Skin epidermis (tissue), 12 donors: Measurements from ENCODE around the gene MMADHC.
"Not testable (repeated sequence)": the region's sequence is repeated elsewhere in the genome, so short reads cannot be mapped to it uniquely, and the experiment has no call there.

ENCODE experiments used
- H3K27ac ChIP-seq, 21 experiments: fragments of 200-600 bp; sonication (generic) in 11 of 21; one replicate each; pipeline ENCODE4 v1.5.0; 2020; ENCODE audit warnings: mild to moderate bottlenecking in 3 of 21, inconsistent platforms in 2 of 21, moderate library complexity in 2 of 21
- H3K4me3 ChIP-seq, 7 experiments: fragments of 200-600 bp; sonication (generic) in 2 of 7; one replicate each; pipeline ENCODE4 v1.5.0; 2020; ENCODE audit warnings: inconsistent platforms in 2 of 7, mild to moderate bottlenecking in 2 of 7, moderate library complexity in 1 of 7

Gene MMADHC

DNA sequence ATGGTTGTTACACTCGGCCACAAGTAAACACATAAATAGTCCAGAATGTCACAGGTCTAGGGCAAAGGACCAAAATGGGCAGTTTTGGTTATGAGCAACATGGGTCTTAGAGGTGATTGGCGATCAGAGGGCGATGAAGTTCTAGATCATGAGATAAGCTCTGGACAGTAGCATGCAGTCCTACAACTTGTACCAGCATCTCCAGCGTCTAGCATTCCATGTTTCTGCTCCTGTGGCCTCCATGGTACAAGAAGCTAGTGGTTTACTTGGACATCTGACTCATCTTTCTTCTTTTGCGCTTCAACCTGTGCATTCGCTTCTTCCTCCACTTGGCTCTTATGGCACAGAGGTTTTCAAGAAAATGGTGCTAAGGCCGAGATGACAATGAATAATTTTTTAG, 8.9 kb upstream of the MMADHC start:
- no peak overlapping the region for H3K4me3 ChIP-seq
- no peak overlapping the region for H3K27ac ChIP-seq

DNA sequence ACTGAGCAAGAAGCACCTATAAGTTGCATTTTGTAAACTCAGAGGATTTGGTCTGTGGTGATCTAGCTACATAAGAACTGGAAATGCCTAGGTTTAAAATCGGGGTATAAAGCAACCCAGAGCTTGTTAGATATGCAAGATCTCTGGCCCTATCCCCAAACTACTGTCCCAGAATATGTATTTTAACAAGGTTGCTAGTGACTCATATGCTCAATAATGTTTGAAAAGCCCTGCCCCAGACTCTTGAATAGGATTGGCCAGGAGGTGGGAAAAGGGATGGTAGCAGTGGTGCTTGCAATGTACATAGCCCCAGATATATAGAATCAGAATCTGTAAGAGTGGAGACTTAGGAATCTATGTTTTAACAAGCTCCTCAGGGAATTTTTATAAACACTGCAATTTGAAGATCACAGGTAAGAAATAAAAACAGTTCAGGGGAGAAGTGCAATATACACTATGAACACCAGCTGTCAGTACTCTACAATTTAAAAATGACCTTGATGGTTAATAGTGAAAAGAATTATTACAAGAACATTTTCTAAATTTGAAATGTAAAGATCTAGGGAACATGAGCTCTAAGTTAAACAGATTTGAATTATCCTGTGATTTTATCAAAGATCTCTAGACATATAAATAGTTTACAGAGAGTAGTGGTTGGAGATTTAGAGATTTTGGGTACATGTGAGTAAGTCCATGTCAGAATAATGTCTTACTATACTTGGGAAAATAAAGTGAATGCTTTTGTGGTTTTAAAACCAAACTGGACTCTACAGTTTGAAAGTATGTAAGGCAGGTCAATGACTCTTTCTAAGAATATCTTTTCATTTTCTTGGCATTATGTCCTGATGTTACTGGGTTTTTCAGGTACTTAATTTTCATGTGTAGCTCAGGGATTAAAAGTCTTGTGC, 7.7 kb upstream of the MMADHC start:
- no peak overlapping the region for H3K27ac ChIP-seq
- no peak overlapping the region for H3K4me3 ChIP-seq

GRCh38 chr2:149594411-149594810, 6.8 kb upstream of the MMADHC start:
- H3K4me3 ChIP-seq = no peak overlapping the region
- H3K27ac ChIP-seq = no peak overlapping the region

DNA sequence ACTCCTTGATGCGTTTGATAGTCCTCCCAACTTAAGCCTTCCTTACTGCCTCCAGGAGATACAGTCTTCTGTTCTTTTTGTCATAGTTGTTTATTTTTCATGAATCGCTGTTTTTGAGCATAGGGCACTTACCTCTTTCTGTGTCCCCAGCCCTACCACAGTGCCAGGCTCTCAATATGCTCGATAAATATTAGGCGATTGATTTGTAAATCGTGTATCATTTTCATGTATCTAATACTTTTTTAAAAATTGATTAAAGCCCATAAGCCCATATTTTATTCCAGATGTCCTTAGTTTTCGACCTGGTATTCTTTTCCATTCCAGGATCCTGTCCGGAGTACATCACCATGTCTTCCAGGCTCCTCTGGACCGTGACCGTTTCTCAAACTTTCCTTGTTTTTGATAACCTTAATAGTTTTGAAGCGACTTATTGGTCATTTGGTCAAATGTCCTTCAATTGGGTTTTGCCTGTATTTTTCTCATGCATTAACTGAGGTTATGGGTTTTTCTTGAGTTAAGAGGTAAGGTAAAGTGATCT, 444 bp upstream of the MMADHC start:
- peak overlapping the region; percentile 75 to 86 (median 85) for H3K4me3 ChIP-seq
- H3K27ac ChIP-seq = peak overlapping the region in 19 of 21 experiments; percentile 92 to 99 (median 97)

DNA sequence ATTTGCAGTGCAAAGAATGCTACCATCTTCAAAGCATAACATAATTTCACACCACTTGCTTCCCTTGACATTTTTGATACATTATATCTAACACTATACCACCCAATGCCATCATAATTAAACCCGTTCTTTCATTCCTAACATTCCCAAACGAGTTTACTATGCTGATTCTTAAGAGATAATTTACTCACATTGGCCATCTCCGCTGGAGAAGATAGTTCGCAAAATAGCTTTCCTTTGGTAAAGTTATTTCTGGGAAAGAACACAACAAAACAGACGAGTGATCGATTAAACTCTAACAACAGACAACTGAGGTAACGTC, 716 bp downstream of the MMADHC start:
- peak overlapping the region; percentile 75 to 86 (median 85) for H3K4me3 ChIP-seq
- H3K27ac ChIP-seq = peak overlapping the region; percentile 92 to 99 (median 97)

DNA sequence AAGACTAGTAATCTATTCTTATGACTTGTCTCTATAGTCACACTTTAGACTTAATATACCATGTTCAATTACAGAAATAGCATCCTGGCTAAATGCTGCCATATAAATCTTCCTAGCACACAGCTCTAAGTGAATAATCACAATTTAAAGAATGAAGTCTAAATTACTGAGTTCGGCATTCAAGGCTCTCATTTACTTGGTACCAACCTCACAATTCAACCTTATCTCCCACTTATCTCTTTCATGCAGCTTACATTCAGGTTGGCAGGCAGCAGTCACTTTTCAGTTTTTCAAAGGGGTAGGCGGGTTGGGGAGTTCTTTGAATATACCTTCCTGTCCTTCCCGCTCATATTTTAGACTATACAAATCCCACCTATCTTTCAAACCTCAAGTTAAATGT, 1.5 kb downstream of the MMADHC start:
- peak overlapping the region in 9 of 21 experiments; percentile 10 to 99 (median 98) for H3K27ac ChIP-seq
- H3K4me3 ChIP-seq = peak overlapping the region; percentile 75 to 86 (median 85)

GRCh38 chr2:149585166-149585885, 2.2 kb downstream of the MMADHC start:
- Histone ChIP-seq H3K27ac (peak overlapping the region in 6 of 21 experiments; percentile 10 to 98 (median 29)), H3K4me3 (peak overlapping the region in 4 of 7 experiments; percentile 1 to 85 (median 84))

GRCh38 chr2:149579972-149580882, 7.3 kb downstream of the MMADHC start:
- Histone ChIP-seq H3K4me3 (no peak overlapping the region), H3K27ac (no peak overlapping the region)

DNA sequence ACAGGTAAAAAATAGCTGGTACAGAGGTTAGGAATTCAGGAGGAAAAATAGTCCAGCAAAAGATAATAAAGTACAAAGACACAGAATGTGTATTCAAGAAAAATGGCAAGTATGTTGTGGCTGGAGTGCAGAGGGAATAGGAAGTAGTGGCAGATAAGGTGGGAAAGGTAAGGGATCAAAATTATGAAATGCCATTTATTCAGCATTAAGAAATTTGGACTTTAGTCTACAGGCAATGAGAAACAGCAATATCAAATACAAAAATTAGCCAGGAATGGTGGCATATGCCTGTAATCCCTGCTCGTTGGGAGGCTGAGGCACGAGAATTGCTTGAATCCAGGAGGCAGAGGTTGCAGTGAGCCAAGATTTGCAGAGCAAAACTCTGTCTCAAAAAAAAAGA, 10.3 kb downstream of the MMADHC start:
- Histone ChIP-seq H3K4me3 (no peak overlapping the region), H3K27ac (no peak overlapping the region)

- no peak overlapping the region for H3K27ac ChIP-seq
- H3K4me3 ChIP-seq = no peak overlapping the region
Measured at GRCh38 chr2:149575752-149576151, 11.8 kb downstream of the MMADHC start.

DNA sequence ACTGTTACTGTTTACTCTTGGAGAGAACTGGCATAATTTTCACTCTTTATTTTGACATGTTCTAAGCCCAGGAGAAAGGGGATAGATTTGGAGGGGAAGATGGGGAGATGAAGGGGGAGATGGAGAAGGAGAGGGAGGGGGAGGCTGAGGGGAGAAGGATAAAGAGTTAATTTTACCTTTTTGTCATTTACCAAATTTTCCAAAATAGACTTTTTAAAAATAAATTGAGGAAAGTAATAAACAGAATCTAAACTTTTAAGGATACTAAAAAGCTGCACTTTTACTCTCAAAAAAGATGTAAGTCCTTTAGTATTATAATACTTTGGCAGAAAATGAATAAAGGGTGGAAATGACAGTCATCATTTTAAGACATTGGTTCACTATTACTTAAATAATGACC, 12.3 kb downstream of the MMADHC start:
- Histone ChIP-seq H3K27ac (no peak overlapping the region), H3K4me3 (no peak overlapping the region)

DNA sequence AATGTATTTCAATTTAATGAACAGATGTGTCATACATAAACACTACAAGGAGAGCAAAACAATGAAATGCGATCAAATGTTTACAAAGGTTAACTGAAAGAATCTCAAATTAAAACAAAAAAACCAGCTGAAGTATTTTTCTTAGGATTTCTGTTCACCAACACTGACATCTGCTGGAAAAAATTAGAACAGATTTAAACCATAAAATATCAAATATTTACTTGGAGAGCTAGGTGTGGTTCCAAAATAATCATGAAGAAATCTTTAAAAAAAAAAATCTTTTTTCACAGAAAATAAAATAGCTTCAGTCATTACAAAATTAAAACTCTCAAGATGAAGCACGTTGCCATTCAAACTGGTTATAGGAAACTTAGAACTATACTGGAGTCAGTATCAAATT, 13.8 kb downstream of the MMADHC start:
- H3K27ac ChIP-seq = no peak overlapping the region

GRCh38 chr2:149572102-149572953, 15.2 kb downstream of the MMADHC start:
- H3K4me3 ChIP-seq = no peak overlapping the region
- H3K27ac ChIP-seq = no peak overlapping the region

More for the DNA sequence above, 13.8 kb downstream of the MMADHC start:
- H3K4me3 ChIP-seq = no peak overlapping the region

DNA sequence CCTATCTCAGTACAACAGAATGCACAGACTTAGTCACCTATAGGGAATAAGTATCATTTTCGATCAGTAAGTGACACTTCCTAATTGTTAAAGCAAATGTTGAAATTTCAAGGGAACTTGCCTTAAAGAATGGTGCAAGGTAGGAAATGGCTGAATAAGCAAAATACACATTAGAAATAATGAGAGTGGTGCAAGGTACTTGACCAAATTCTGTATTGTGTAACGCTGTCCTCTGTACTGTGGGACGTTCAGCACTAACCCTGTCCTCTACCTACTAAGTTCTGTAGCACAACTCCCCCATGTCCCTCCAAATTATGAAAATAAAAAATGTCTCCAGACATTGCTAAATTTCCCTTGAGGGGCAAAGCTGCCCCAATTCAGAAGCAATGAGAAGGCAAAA, 19.4 kb downstream of the MMADHC start:
- H3K4me3 ChIP-seq = no peak overlapping the region
- no peak overlapping the region for H3K27ac ChIP-seq

GRCh38 chr2:149566652-149567051, 20.9 kb downstream of the MMADHC start:
- Histone ChIP-seq H3K27ac (no peak overlapping the region), H3K4me3 (no peak overlapping the region)

DNA sequence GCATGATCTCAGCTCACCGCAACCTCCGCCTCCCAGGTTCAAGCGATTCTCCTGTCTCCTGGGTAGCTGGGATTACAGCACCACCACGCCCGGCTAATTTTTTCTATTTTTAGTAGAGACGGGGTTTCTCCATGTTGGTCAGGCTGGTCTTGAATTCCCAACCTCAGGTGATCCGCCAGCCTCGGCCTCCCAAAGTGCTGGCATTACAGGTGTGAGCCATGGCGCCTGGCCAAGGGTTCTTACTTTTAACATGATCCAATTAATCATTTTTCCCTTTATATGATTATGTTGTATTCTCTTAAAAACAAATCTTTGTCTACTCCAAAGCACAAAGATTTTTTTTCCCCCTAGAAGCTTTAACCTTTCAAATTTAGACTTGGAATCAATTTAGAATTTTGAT, 21.9 kb downstream of the MMADHC start:
- not testable (repeated sequence) for H3K27ac ChIP-seq

GRCh38 chr2:149564983-149565382, 22.6 kb downstream of the MMADHC start:
- no peak overlapping the region for H3K4me3 ChIP-seq
- H3K27ac ChIP-seq = no peak overlapping the region

More for the DNA sequence above, 21.9 kb downstream of the MMADHC start:
- not testable (repeated sequence) for H3K4me3 ChIP-seq

DNA sequence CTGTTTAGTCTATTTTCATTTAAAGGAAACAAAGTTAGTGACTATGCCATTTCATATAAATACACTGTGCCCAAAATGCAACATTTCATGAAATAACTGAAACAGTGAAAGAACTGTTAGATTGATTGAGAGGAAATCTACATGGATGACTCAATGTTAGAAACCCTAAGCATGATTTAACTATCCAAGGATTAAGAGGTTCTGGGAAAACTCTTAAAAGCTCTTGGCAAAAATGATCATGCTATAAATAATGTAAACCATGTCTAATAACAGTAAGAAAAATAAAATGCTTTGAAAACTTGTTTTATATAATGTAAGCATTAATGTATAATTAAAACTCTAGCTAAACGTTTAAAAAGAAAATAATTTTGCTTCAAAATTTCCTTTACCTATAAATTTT, 23.5 kb downstream of the MMADHC start:
- H3K27ac ChIP-seq = no peak overlapping the region
- no peak overlapping the region for H3K4me3 ChIP-seq

DNA sequence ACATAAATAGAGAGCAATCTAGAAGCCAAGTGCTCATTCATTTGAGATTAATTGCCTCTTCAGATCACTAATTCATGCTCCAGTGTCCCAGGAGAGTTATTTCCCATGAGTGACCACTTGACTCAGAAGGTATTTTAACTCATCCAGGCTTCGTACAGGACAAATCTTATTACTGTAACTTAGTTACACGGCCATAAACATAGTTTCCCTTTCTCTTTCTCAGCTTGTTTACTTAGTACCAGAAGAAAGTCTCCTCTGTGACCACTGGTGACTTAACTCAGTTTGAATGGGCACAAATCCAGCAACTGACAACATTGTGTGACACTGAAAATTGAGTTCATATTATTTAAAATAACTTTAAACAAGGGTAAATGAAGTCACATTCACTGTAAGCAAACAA, 25.3 kb downstream of the MMADHC start:
- H3K4me3 ChIP-seq = no peak overlapping the region
- no peak overlapping the region for H3K27ac ChIP-seq
